Activated T-helper 2 cell treated with anti-CD3 and anti-CD28 coated beads, Interferon-gamma antibody, Interleukin-2, Interleukin-4, amounts not matched to agents 10 μg/mL and 5 μg/mL and 100 μg/mL, durations not matched to agents 14 hours and 24 hours and 36 hours (primary cell): ENCODE measurements around the gene ANKRD34C. TPM values are rescaled to one million over a fixed set of nuclear protein-coding genes. Genes with fewer than 3 reads are reported as not detected.

Experiments
- DNase-seq: peaks from one replicate; pipeline ENCODE4 v3.0.0; 2021; ENCODE audit warnings: low spot score
- H3K27ac Mint-ChIP-seq: one replicate; pipeline ENCODE4 v1.8.0; 2021; ENCODE audit warnings: mixed read lengths
- H3K27me3 Mint-ChIP-seq: one replicate; pipeline ENCODE4 v1.8.0; 2021; ENCODE audit warnings: low read depth, mixed read lengths
- H3K36me3 Mint-ChIP-seq: one replicate; pipeline ENCODE4 v1.8.0; 2021; ENCODE audit warnings: low read depth, mixed read lengths
- H3K4me1 Mint-ChIP-seq: one replicate; pipeline ENCODE4 v1.8.0; 2021; ENCODE audit warnings: low read depth, mixed read lengths
- H3K4me3 Mint-ChIP-seq: one replicate; pipeline ENCODE4 v1.8.0; 2021; ENCODE audit warnings: low read depth, mild to moderate bottlenecking, moderate library complexity, mixed read lengths
- H3K9me3 Mint-ChIP-seq: one replicate; pipeline ENCODE4 v1.8.0; 2021; ENCODE audit warnings: mixed read lengths
- intact Hi-C: fragments of 100-400 bp; cut with micrococcal nuclease; formaldehyde crosslinking; loops from one replicate; pipeline ENCODE4 v1.15.1; 2023
- total RNA-seq: library from RNA; stranded (reverse); gene quantifications from 2 replicates; pipeline ENCODE4 v1.2.3, GENCODE V29; 2022

The ANKRD34C gene
- not detected in 2 replicates for total RNA-seq

- DNase-seq, result no peak
- H3K9me3 Mint-ChIP-seq, result no peaks in the 10 kb centered on the region
- H3K4me3 Mint-ChIP-seq, result no peak within 1 kb of the TSS
- peaks cover 35% of the 10 kb centered on the region for H3K27me3 Mint-ChIP-seq
- peaks cover 3% of the 10 kb centered on the region for H3K4me1 Mint-ChIP-seq
- intact Hi-C loops, result no loop called here
- no peak within 1 kb of the TSS for H3K27ac Mint-ChIP-seq
- no peaks in the 10 kb centered on the region for H3K36me3 Mint-ChIP-seq
Measured at GRCh38 chr15:79282371-79283251, at the start of gene ANKRD34C. TSS of gene ANKRD34C (plus strand) at chr15:79282722. CDS start at chr15:79293285, 10,563 bp downstream.

GRCh38 chr15:79233236-79233635, 49.3 kb upstream of the ANKRD34C start:
- no peak overlapping the region for H3K27ac Mint-ChIP-seq
- intact Hi-C loops, result no loop called here
- no peak for DNase-seq
- no peak overlapping the region for H3K4me3 Mint-ChIP-seq
- no peaks in the 10 kb centered on the region for H3K4me1 Mint-ChIP-seq
- peaks cover 8% of the 10 kb centered on the region for H3K9me3 Mint-ChIP-seq
- peaks cover 10% of the 10 kb centered on the region for H3K27me3 Mint-ChIP-seq
- H3K36me3 Mint-ChIP-seq, result no peaks in the 10 kb centered on the region

GRCh38 chr15:79240036-79240435, 42.5 kb upstream of the ANKRD34C start:
- intact Hi-C loops, result no loop called here
- Mint-ChIP-seq H3K9me3 (no peaks in the 10 kb centered on the region), H3K27me3 (peaks cover 7% of the 10 kb centered on the region), H3K4me1 (no peaks in the 10 kb centered on the region), H3K4me3 (no peak overlapping the region), H3K27ac (no peak overlapping the region), H3K36me3 (no peaks in the 10 kb centered on the region)
- no peak for DNase-seq

GRCh38 chr15:79243723-79244122, 38.8 kb upstream of the ANKRD34C start:
- Mint-ChIP-seq H3K4me1 (no peaks in the 10 kb centered on the region), H3K36me3 (no peaks in the 10 kb centered on the region), H3K27ac (no peak overlapping the region), H3K9me3 (no peaks in the 10 kb centered on the region), H3K27me3 (peaks cover 5% of the 10 kb centered on the region), H3K4me3 (no peak overlapping the region)
- DNase-seq, result no peak
- intact Hi-C loops, result no loop called here

- no peak overlapping the region for H3K27ac Mint-ChIP-seq
- no peak overlapping the region for H3K4me3 Mint-ChIP-seq
- no peaks in the 10 kb centered on the region for H3K36me3 Mint-ChIP-seq
- no peaks in the 10 kb centered on the region for H3K4me1 Mint-ChIP-seq
- intact Hi-C loops, result no loop called here
- DNase-seq, result no peak
- H3K9me3 Mint-ChIP-seq, result no peaks in the 10 kb centered on the region
- peaks cover 5% of the 10 kb centered on the region for H3K27me3 Mint-ChIP-seq
Measured at GRCh38 chr15:79244876-79245275, 37.6 kb upstream of the ANKRD34C start.

- Mint-ChIP-seq H3K4me1 (no peaks in the 10 kb centered on the region), H3K27me3 (peaks cover 5% of the 10 kb centered on the region), H3K36me3 (no peaks in the 10 kb centered on the region), H3K4me3 (no peak overlapping the region), H3K27ac (no peak overlapping the region), H3K9me3 (no peaks in the 10 kb centered on the region)
- intact Hi-C loops, result no loop called here
- no peak for DNase-seq
Measured at GRCh38 chr15:79248183-79248582, 34.3 kb upstream of the ANKRD34C start.

GRCh38 chr15:79257454-79257853, 25.1 kb upstream of the ANKRD34C start:
- Mint-ChIP-seq H3K27ac (no peak overlapping the region), H3K36me3 (no peaks in the 10 kb centered on the region), H3K9me3 (no peaks in the 10 kb centered on the region), H3K27me3 (no peaks in the 10 kb centered on the region), H3K4me3 (no peak overlapping the region), H3K4me1 (no peaks in the 10 kb centered on the region)
- intact Hi-C loops, result no loop called here
- DNase-seq, result no peak

GRCh38 chr15:79261836-79262235, 20.7 kb upstream of the ANKRD34C start:
- DNase-seq, result no peak
- no peak overlapping the region for H3K27ac Mint-ChIP-seq
- H3K36me3 Mint-ChIP-seq, result no peaks in the 10 kb centered on the region
- intact Hi-C loops, result no loop called here
- H3K4me3 Mint-ChIP-seq, result no peak overlapping the region
- H3K9me3 Mint-ChIP-seq, result no peaks in the 10 kb centered on the region
- no peaks in the 10 kb centered on the region for H3K4me1 Mint-ChIP-seq
- peaks cover 5% of the 10 kb centered on the region for H3K27me3 Mint-ChIP-seq

- Mint-ChIP-seq H3K27ac (no peak overlapping the region), H3K9me3 (no peaks in the 10 kb centered on the region), H3K4me3 (no peak overlapping the region), H3K27me3 (peaks cover 8% of the 10 kb centered on the region), H3K4me1 (no peaks in the 10 kb centered on the region), H3K36me3 (no peaks in the 10 kb centered on the region)
- intact Hi-C loops, result no loop called here
- no peak for DNase-seq
Measured at GRCh38 chr15:79265167-79265566, 17.4 kb upstream of the ANKRD34C start.

GRCh38 chr15:79265987-79266579, 16.4 kb upstream of the ANKRD34C start:
- no peak overlapping the region for H3K4me3 Mint-ChIP-seq
- peaks cover 10% of the 10 kb centered on the region for H3K27me3 Mint-ChIP-seq
- no peak for DNase-seq
- no peak overlapping the region for H3K27ac Mint-ChIP-seq
- no peaks in the 10 kb centered on the region for H3K36me3 Mint-ChIP-seq
- intact Hi-C loops, result no loop called here
- H3K9me3 Mint-ChIP-seq, result no peaks in the 10 kb centered on the region
- H3K4me1 Mint-ChIP-seq, result no peaks in the 10 kb centered on the region

GRCh38 chr15:79283252-79284048, 928 bp downstream of the ANKRD34C start:
- Mint-ChIP-seq H3K4me3 (no peak overlapping the region), H3K9me3 (no peaks in the 10 kb centered on the region), H3K27ac (no peak overlapping the region), H3K27me3 (peaks cover 35% of the 10 kb centered on the region), H3K4me1 (peaks cover 3% of the 10 kb centered on the region), H3K36me3 (no peaks in the 10 kb centered on the region)
- intact Hi-C loops, result no loop called here
- peak; percentile 27 for DNase-seq

- DNase-seq, result no peak
- H3K4me3 Mint-ChIP-seq, result no peak overlapping the region
- H3K36me3 Mint-ChIP-seq, result no peaks in the 10 kb centered on the region
- H3K27ac Mint-ChIP-seq, result no peak overlapping the region
- H3K27me3 Mint-ChIP-seq, result peaks cover 6% of the 10 kb centered on the region
- peaks cover 4% of the 10 kb centered on the region for H3K4me1 Mint-ChIP-seq
- intact Hi-C loops, result no loop called here
- no peaks in the 10 kb centered on the region for H3K9me3 Mint-ChIP-seq
Measured at GRCh38 chr15:79290642-79291275, 8.2 kb downstream of the ANKRD34C start.
